ENCODE results near the gene PRIM2.

DNA sequence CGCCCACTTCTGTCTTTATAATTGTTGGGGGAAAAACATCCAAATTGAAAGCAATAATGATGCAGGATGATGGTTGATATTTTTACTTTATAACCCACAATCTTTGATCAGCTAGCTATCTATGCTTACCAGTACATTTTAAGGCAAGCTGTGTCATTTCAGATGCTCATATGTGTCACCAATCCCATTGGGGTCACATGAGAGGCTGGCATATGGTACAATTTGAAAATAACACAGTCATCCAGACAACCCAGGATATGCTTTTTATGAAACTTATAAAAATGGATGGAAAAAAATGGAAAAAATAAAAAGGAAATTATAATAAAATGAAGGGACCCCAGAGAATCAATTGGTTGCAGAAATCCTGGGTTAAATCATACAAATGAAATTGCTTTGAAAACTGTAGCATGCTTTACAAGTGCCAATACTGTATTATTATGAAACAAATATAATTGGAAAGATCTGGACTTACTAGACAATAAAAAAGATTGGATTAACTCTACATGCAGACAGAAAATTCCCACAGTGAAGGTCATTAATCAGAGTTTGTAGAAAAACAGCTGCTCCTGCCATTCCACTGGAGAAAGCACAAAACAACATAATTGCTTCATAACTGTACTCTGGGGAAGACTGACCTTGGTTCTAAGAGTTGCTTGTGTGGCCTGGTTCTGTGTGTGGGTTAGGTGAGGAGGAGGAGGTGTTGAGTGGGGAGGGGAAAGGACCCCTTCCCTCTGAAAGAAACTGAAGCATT is 13.3 kb upstream of the PRIM2 start:
- no peak for TF ChIP-seq EZH2 (IDR thresholded peaks at IDR 0.05; ENCODE audit: low read length, missing control alignments)
- TF ChIP-seq, protein P1, sequence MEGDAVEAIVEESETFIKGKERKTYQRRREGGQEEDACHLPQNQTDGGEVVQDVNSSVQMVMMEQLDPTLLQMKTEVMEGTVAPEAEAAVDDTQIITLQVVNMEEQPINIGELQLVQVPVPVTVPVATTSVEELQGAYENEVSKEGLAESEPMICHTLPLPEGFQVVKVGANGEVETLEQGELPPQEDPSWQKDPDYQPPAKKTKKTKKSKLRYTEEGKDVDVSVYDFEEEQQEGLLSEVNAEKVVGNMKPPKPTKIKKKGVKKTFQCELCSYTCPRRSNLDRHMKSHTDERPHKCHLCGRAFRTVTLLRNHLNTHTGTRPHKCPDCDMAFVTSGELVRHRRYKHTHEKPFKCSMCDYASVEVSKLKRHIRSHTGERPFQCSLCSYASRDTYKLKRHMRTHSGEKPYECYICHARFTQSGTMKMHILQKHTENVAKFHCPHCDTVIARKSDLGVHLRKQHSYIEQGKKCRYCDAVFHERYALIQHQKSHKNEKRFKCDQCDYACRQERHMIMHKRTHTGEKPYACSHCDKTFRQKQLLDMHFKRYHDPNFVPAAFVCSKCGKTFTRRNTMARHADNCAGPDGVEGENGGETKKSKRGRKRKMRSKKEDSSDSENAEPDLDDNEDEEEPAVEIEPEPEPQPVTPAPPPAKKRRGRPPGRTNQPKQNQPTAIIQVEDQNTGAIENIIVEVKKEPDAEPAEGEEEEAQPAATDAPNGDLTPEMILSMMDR (conservative IDR thresholded peaks at IDR 0.05 in 1 of 2, IDR thresholded peaks at IDR 0.05 in 1 of 2; ENCODE audit: low read depth in 1 of 2, low read length in 2 of 2), result no peak

Data from fibroblast of lung (primary cell).